ENCODE data around the gene RGS3.

DNA sequence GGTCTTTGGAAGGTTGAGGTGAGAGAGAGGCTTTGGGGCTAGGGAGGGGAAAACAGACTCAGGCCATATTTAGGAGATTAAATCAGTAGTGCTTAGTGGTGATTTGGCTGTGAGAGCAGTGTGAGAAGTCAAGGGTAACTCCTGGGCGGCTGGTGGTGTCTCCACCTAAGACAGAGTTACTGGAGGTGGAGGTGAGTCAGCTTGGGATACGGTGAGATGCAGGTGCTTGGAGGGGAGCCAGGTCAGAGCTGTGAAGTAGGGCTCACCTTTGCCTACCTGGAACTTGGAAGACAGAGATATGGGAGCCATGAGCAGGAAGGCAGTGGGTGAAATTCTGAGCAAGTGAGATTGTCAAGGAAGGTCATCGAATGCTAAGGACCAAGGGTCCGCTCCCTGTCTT lies 24.5 kb downstream of the RGS3 start:
- TF ChIP-seq, protein P1, sequence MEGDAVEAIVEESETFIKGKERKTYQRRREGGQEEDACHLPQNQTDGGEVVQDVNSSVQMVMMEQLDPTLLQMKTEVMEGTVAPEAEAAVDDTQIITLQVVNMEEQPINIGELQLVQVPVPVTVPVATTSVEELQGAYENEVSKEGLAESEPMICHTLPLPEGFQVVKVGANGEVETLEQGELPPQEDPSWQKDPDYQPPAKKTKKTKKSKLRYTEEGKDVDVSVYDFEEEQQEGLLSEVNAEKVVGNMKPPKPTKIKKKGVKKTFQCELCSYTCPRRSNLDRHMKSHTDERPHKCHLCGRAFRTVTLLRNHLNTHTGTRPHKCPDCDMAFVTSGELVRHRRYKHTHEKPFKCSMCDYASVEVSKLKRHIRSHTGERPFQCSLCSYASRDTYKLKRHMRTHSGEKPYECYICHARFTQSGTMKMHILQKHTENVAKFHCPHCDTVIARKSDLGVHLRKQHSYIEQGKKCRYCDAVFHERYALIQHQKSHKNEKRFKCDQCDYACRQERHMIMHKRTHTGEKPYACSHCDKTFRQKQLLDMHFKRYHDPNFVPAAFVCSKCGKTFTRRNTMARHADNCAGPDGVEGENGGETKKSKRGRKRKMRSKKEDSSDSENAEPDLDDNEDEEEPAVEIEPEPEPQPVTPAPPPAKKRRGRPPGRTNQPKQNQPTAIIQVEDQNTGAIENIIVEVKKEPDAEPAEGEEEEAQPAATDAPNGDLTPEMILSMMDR (IDR thresholded peaks at IDR 0.05; ENCODE audit: extremely low read depth in 1 of 2, insufficient read depth in 1 of 2, low read depth in 1 of 2, low read length in 2 of 2), result no peak
- TF ChIP-seq EZH2 (IDR thresholded peaks at IDR 0.05; ENCODE audit: borderline replicate concordance, low read depth, low read length, severe bottlenecking) (no peak), POLR2AphosphoS5 (IDR thresholded peaks at IDR 0.05; ENCODE audit: insufficient read depth, low read depth, low read length) (no peak)
- TF ChIP-seq, protein P2, sequence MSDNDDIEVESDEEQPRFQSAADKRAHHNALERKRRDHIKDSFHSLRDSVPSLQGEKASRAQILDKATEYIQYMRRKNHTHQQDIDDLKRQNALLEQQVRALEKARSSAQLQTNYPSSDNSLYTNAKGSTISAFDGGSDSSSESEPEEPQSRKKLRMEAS (IDR thresholded peaks at IDR 0.05; ENCODE audit: insufficient read depth, insufficient read length), result no peak
